ENCODE measurements around the gene C9orf50.

Gene C9orf50

GRCh38 chr9:129650680-129651235, 29.9 kb upstream of the C9orf50 start:
- Histone ChIP-seq H3K36me3 (ENCODE audit: control insufficient read depth, insufficient read depth, low read length) (no peaks in the 10 kb centered on the region), H3K4me3 (replicated peaks; ENCODE audit: low read depth, low read length) (no peak overlapping the region), H3K27me3 (replicated peaks; ENCODE audit: control insufficient read depth, insufficient read depth, low read length) (no peaks in the 10 kb centered on the region)
- TF ChIP-seq CTCF (IDR thresholded peaks at IDR 0.05; ENCODE audit: insufficient read depth, low read length, poor library complexity, severe bottlenecking), result no peak
- no peak for DNase-seq (ENCODE audit: extremely low read depth, insufficient read length)

GRCh38 chr9:129649726-129650679, 29.1 kb upstream of the C9orf50 start:
- Histone ChIP-seq H3K4me3 (replicated peaks; ENCODE audit: low read depth, low read length) (no peak overlapping the region), H3K36me3 (ENCODE audit: control insufficient read depth, insufficient read depth, low read length) (no peaks in the 10 kb centered on the region), H3K27me3 (replicated peaks; ENCODE audit: control insufficient read depth, insufficient read depth, low read length) (no peaks in the 10 kb centered on the region)
- TF ChIP-seq CTCF (IDR thresholded peaks at IDR 0.05; ENCODE audit: insufficient read depth, low read length, poor library complexity, severe bottlenecking), result no peak
- DNase-seq (ENCODE audit: extremely low read depth, insufficient read length), result no peak

- Histone ChIP-seq H3K4me3 (replicated peaks; ENCODE audit: low read depth, low read length) (no peak overlapping the region), H3K36me3 (ENCODE audit: control insufficient read depth, insufficient read depth, low read length) (no peaks in the 10 kb centered on the region), H3K27me3 (replicated peaks; ENCODE audit: control insufficient read depth, insufficient read depth, low read length) (no peaks in the 10 kb centered on the region)
- DNase-seq (ENCODE audit: extremely low read depth, insufficient read length), result no peak
- no peak for TF ChIP-seq CTCF (IDR thresholded peaks at IDR 0.05; ENCODE audit: insufficient read depth, low read length, poor library complexity, severe bottlenecking)
Observed at GRCh38 chr9:129648764-129649115, 27.8 kb upstream of the C9orf50 start.

- H3K27me3 ChIP-seq (replicated peaks; ENCODE audit: control insufficient read depth, insufficient read depth, low read length), result no peaks in the 10 kb centered on the region
- TF ChIP-seq CTCF (IDR thresholded peaks at IDR 0.05; ENCODE audit: insufficient read depth, low read length, poor library complexity, severe bottlenecking), result no peak
Observed at GRCh38 chr9:129648092-129648763, 27.3 kb upstream of the C9orf50 start.

GRCh38 chr9:129647635-129648034, 26.7 kb upstream of the C9orf50 start:
- no peak for DNase-seq (ENCODE audit: extremely low read depth, insufficient read length)
- Histone ChIP-seq H3K27me3 (replicated peaks; ENCODE audit: control insufficient read depth, insufficient read depth, low read length) (no peaks in the 10 kb centered on the region), H3K36me3 (ENCODE audit: control insufficient read depth, insufficient read depth, low read length) (no peaks in the 10 kb centered on the region), H3K4me3 (replicated peaks; ENCODE audit: low read depth, low read length) (no peak overlapping the region)
- TF ChIP-seq CTCF (IDR thresholded peaks at IDR 0.05; ENCODE audit: insufficient read depth, low read length, poor library complexity, severe bottlenecking), result no peak

More at GRCh38 chr9:129648092-129648763, 27.3 kb upstream of the C9orf50 start:
- Histone ChIP-seq H3K36me3 (ENCODE audit: control insufficient read depth, insufficient read depth, low read length) (no peaks in the 10 kb centered on the region), H3K4me3 (replicated peaks; ENCODE audit: low read depth, low read length) (no peak overlapping the region)
- no peak for DNase-seq (ENCODE audit: extremely low read depth, insufficient read length)
